ENCODE data around the gene TTL. TPM values are rescaled to one million over a fixed set of nuclear protein-coding genes. Genes with fewer than 3 reads are reported as not detected.
"Not testable (repeated sequence)": the region's sequence is repeated elsewhere in the genome, so short reads cannot be mapped to it uniquely, and the experiment has no call there.

The TTL gene
- polyA plus RNA-seq, 2 donors = 7.1 to 7.2 TPM

DNA sequence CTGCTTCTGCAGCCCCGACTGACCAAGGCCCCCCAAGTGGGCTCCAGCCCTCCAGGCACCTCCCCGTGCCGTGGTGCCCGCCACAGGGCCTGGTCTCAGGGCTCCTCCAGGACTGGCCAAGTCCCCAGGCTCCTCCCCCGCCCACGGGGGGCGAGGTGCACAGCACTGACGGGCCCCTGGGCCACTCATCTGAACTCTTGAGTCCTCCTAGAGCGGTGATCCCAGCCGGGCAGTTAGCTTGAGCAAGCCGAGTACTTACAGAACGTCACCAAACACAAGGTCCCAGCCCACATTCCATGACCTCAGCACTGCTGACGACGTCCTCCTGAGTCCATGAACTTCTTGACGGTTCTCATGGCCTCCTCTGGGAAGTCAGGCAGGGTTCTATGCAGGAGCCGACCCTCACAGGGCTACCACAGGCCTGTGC is 44.5 kb upstream of the TTL start:
- H3K27ac ChIP-seq (ENCODE audit: low read depth in 2 of 2, low read length in 1 of 2); H3K4me1 ChIP-seq (ENCODE audit: control insufficient read depth in 2 of 2, insufficient read depth in 2 of 2, low read length in 1 of 2); H3K9me3 ChIP-seq (ENCODE audit: control insufficient read depth in 2 of 2, insufficient read depth in 1 of 2, low read depth in 1 of 2, low read length in 1 of 2); H3K4me3 ChIP-seq (ENCODE audit: low read depth in 1 of 2, low read length in 2 of 2); H3K27me3 ChIP-seq (ENCODE audit: control insufficient read depth in 1 of 2, insufficient read depth in 2 of 2, low read length in 2 of 2); H3K36me3 ChIP-seq (ENCODE audit: control insufficient read depth in 2 of 2, insufficient read depth in 2 of 2, low read length in 1 of 2): not testable (repeated sequence)
- WGBS, 2 donors = 61 to 78% methylated on average over 12 to 16 of the region's 16 CpGs

DNA sequence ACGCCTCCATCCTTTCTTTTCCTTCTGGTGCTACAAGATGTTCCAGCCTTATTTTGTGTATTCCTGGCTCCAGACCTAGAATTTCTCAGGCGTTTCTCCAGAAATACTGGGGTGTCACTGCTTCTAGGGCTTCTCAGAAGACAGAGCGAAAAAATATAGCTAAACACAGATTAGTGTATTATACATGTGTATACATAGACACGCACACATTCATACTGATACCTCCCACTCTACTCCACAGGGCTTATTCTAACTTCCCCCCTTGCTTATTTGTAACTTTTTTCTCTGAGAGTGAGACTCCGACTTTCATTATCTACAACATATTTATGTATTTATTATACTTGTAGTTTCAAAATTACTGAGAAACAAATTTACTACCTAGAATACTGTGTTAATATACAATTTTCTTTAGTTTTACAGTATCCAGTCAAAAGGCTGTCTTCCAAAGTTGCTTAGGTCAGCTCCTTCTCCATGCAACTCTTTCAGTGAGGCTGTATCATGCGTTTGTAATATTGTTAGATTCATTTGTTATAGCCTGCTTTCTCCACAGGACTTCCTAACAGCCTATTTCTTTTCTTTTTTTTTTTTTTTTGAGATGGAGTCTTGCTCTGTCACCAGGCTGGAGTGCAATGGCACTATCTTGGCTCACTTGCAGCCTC is 43.2 kb upstream of the TTL start:
- not testable (repeated sequence) for H3K27ac ChIP-seq (ENCODE audit: low read depth in 2 of 2, low read length in 1 of 2); H3K27me3 ChIP-seq (ENCODE audit: control insufficient read depth in 1 of 2, insufficient read depth in 2 of 2, low read length in 2 of 2)
- WGBS, 2 donors = 67 to 73% methylated on average over 6 of the region's 6 CpGs

DNA sequence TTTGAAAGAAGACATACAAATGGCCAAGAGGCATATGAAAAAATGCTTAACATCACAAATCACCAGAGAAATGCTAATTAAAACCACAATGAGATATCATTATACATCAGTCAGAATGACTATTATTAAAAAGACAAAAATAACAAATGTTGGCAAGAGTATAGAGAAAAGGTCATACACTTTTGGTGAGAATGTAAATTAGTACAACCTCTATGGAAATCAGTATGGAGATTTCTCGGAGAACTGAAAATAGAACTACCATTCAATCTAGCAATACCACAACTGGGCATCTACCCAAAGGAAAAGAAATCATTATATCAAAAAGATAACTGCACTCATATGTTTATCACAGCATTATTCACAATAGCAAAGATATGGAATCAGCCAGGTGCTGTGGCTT is 37.7 kb upstream of the TTL start:
- not testable (repeated sequence) for H3K9me3 ChIP-seq (ENCODE audit: control insufficient read depth in 2 of 2, insufficient read depth in 1 of 2, low read depth in 1 of 2, low read length in 1 of 2); H3K4me1 ChIP-seq (ENCODE audit: control insufficient read depth in 2 of 2, insufficient read depth in 2 of 2, low read length in 1 of 2); H3K36me3 ChIP-seq (ENCODE audit: control insufficient read depth in 2 of 2, insufficient read depth in 2 of 2, low read length in 1 of 2); H3K27ac ChIP-seq (ENCODE audit: low read depth in 2 of 2, low read length in 1 of 2); H3K4me3 ChIP-seq (ENCODE audit: low read depth in 1 of 2, low read length in 2 of 2); H3K27me3 ChIP-seq (ENCODE audit: control insufficient read depth in 1 of 2, insufficient read depth in 2 of 2, low read length in 2 of 2)
- WGBS, 2 donors = no CpG with 5 or more reads among the region's 1 CpG

More for the DNA sequence above, 43.2 kb upstream of the TTL start:
- not testable (repeated sequence) for H3K4me3 ChIP-seq (ENCODE audit: low read depth in 1 of 2, low read length in 2 of 2); H3K9me3 ChIP-seq (ENCODE audit: control insufficient read depth in 2 of 2, insufficient read depth in 1 of 2, low read depth in 1 of 2, low read length in 1 of 2); H3K4me1 ChIP-seq (ENCODE audit: control insufficient read depth in 2 of 2, insufficient read depth in 2 of 2, low read length in 1 of 2); H3K36me3 ChIP-seq (ENCODE audit: control insufficient read depth in 2 of 2, insufficient read depth in 2 of 2, low read length in 1 of 2)

DNA sequence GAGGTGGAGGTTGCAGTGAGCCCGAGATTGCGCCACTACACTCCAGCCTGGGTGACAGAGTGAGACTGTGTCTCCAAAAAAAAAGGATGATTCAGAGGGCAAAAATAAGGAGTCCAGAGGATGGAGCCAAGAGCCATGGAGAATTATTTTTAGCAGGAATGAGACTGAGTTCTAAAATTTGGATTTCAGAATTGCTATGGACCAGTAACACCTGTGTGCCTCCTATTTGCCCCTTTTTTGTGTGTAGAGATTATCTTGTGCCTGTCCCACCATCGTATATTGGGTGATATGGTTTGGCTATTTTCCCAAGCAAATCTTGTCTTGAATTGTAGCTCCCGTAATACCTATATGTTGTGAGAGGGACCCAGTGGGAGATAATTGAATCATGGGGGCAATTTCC is 32.1 kb upstream of the TTL start:
- H3K4me3 ChIP-seq (ENCODE audit: low read depth in 1 of 2, low read length in 2 of 2) = no peak overlapping the region
- H3K36me3 ChIP-seq (ENCODE audit: control insufficient read depth in 2 of 2, insufficient read depth in 2 of 2, low read length in 1 of 2) = no peaks in the 10 kb centered on the region
- WGBS, 2 donors = 94% methylated on average over 4 of the region's 4 CpGs
- H3K27ac ChIP-seq (ENCODE audit: low read depth in 2 of 2, low read length in 1 of 2) = no peak overlapping the region
- H3K9me3 ChIP-seq (ENCODE audit: control insufficient read depth in 2 of 2, insufficient read depth in 1 of 2, low read depth in 1 of 2, low read length in 1 of 2) = peaks cover 0 to 4% of the 10 kb centered on the region in 2 donors
- H3K27me3 ChIP-seq (ENCODE audit: control insufficient read depth in 1 of 2, insufficient read depth in 2 of 2, low read length in 2 of 2) = no peaks in the 10 kb centered on the region
- H3K4me1 ChIP-seq (ENCODE audit: control insufficient read depth in 2 of 2, insufficient read depth in 2 of 2, low read length in 1 of 2) = no peaks in the 10 kb centered on the region

DNA sequence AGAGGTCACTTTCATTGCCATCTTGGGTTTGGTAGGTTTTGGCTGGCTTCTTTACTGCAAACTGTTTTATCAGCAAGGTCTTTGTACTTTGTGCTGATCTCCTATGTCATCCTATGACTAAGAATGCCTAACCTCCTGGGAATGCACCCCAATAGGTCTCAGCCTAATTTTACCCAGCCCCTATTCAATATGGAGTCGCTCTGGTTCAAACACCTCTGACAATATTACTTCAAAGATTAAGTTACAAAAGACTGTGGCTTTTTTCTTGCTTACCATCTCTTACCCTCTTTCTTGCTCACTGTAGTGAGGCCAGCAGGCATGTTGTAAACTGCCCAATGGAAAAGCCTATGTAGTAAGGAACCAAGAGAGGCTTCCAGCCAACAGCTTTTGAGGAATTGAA is 30.6 kb upstream of the TTL start:
- H3K36me3 ChIP-seq (ENCODE audit: control insufficient read depth in 2 of 2, insufficient read depth in 2 of 2, low read length in 1 of 2) = no peaks in the 10 kb centered on the region
- H3K27ac ChIP-seq (ENCODE audit: low read depth in 2 of 2, low read length in 1 of 2) = no peak overlapping the region
- H3K4me1 ChIP-seq (ENCODE audit: control insufficient read depth in 2 of 2, insufficient read depth in 2 of 2, low read length in 1 of 2) = no peaks in the 10 kb centered on the region
- H3K9me3 ChIP-seq (ENCODE audit: control insufficient read depth in 2 of 2, insufficient read depth in 1 of 2, low read depth in 1 of 2, low read length in 1 of 2) = peaks cover 0 to 4% of the 10 kb centered on the region in 2 donors
- no peak overlapping the region for H3K4me3 ChIP-seq (ENCODE audit: low read depth in 1 of 2, low read length in 2 of 2)
- no peaks in the 10 kb centered on the region for H3K27me3 ChIP-seq (ENCODE audit: control insufficient read depth in 1 of 2, insufficient read depth in 2 of 2, low read length in 2 of 2)
- WGBS, 2 donors = 68 to 89% methylated on average over 1 of the region's 1 CpG

DNA sequence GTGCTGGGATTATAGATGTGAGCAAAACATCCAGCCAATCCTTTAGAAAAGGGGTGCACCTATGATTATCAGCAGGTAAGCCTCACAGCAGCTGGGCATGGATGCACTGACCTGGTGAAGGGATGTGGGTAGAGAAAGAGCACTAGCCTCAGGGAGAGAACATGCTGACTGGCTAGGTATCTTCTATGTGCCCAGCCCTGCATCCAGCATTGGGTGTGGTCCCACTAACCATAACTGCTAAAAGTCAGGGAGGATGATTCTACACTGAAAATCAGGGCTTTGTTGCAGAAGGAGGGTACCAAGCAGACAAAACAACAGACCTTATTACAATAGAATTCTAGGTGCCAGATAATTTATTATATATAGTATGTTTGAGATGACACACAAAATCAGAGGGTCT is 27.4 kb upstream of the TTL start:
- H3K27me3 ChIP-seq (ENCODE audit: control insufficient read depth in 1 of 2, insufficient read depth in 2 of 2, low read length in 2 of 2) = no peaks in the 10 kb centered on the region
- no peaks in the 10 kb centered on the region for H3K4me1 ChIP-seq (ENCODE audit: control insufficient read depth in 2 of 2, insufficient read depth in 2 of 2, low read length in 1 of 2)
- H3K4me3 ChIP-seq (ENCODE audit: low read depth in 1 of 2, low read length in 2 of 2) = no peak overlapping the region
- H3K9me3 ChIP-seq (ENCODE audit: control insufficient read depth in 2 of 2, insufficient read depth in 1 of 2, low read depth in 1 of 2, low read length in 1 of 2) = peaks cover 0 to 4% of the 10 kb centered on the region in 2 donors
- no peaks in the 10 kb centered on the region for H3K36me3 ChIP-seq (ENCODE audit: control insufficient read depth in 2 of 2, insufficient read depth in 2 of 2, low read length in 1 of 2)
- no peak overlapping the region for H3K27ac ChIP-seq (ENCODE audit: low read depth in 2 of 2, low read length in 1 of 2)

DNA sequence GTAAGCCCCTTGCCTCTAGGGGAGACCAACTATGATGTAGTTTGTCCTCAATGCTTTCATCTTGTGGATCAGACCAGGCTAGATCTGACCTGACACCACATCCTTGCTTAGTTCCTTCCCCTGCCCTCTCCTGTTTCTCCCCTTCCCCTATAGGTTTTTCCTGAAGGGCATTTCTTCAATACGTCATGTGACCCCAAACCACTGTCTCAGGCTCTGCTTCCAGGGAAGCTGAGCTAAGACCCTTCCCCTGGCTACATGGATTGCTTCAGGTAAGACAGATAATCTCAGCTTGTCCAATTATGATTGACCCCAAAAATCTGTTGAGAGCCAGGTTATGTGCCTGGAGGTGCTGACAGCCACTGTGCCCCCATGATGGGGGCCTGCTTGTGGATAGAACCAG is 22.6 kb upstream of the TTL start:
- Histone ChIP-seq H3K27ac (ENCODE audit: low read depth in 2 of 2, low read length in 1 of 2) (no peak overlapping the region), H3K27me3 (ENCODE audit: control insufficient read depth in 1 of 2, insufficient read depth in 2 of 2, low read length in 2 of 2) (no peaks in the 10 kb centered on the region), H3K36me3 (ENCODE audit: control insufficient read depth in 2 of 2, insufficient read depth in 2 of 2, low read length in 1 of 2) (no peaks in the 10 kb centered on the region), H3K9me3 (ENCODE audit: control insufficient read depth in 2 of 2, insufficient read depth in 1 of 2, low read depth in 1 of 2, low read length in 1 of 2) (no peaks in the 10 kb centered on the region), H3K4me3 (ENCODE audit: low read depth in 1 of 2, low read length in 2 of 2) (no peak overlapping the region), H3K4me1 (ENCODE audit: control insufficient read depth in 2 of 2, insufficient read depth in 2 of 2, low read length in 1 of 2) (no peaks in the 10 kb centered on the region)
- WGBS, 2 donors = 92 to 100% methylated on average over 1 of the region's 1 CpG

DNA sequence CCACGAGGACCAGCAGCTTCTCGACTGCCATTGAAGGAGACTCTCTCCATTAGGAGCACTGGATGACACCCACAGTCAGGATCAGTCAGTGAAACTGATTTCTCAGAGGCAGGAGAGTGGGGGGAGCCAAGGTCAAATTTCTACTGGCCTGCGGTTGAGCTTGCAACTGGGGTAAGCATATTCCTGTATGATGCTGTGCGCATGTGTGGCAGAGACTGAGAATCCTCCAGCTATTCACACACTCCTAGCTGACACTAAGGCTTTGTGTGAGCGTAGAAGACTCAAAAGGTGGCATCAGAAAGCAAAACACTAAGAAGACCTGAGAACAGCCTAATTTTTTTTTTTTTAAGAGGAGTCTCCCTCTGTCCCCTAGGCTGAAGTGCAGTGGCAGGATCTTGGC is 19.8 kb upstream of the TTL start:
- H3K27ac ChIP-seq (ENCODE audit: low read depth in 2 of 2, low read length in 1 of 2) = no peak overlapping the region
- H3K4me3 ChIP-seq (ENCODE audit: low read depth in 1 of 2, low read length in 2 of 2) = no peak overlapping the region
- no peaks in the 10 kb centered on the region for H3K9me3 ChIP-seq (ENCODE audit: control insufficient read depth in 2 of 2, insufficient read depth in 1 of 2, low read depth in 1 of 2, low read length in 1 of 2)
- H3K27me3 ChIP-seq (ENCODE audit: control insufficient read depth in 1 of 2, insufficient read depth in 2 of 2, low read length in 2 of 2) = no peaks in the 10 kb centered on the region
- no peaks in the 10 kb centered on the region for H3K4me1 ChIP-seq (ENCODE audit: control insufficient read depth in 2 of 2, insufficient read depth in 2 of 2, low read length in 1 of 2)
- 77 to 82% methylated on average over 5 of the region's 5 CpGs for WGBS, 2 donors
- H3K36me3 ChIP-seq (ENCODE audit: control insufficient read depth in 2 of 2, insufficient read depth in 2 of 2, low read length in 1 of 2) = no peaks in the 10 kb centered on the region

DNA sequence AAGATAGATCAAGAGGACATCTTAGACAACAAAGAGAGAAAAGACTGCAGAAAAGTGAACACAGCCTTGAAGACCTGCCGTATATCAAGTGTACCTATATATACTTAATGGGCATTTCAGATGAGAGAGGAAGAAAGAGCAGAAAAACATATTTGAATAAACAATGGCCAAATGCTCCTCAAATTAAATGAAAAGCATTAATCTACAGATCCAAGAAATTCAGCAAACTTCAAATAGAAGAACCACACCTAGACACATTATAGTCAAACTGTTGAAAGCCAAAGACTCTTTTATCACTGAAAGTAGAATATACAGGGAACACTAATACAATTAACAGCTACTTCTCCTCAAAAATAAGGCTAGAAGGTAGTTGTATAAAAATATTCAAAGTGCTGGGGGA is 18.7 kb upstream of the TTL start:
- Histone ChIP-seq H3K9me3 (ENCODE audit: control insufficient read depth in 2 of 2, insufficient read depth in 1 of 2, low read depth in 1 of 2, low read length in 1 of 2) (no peaks in the 10 kb centered on the region), H3K4me3 (ENCODE audit: low read depth in 1 of 2, low read length in 2 of 2) (no peak overlapping the region), H3K36me3 (ENCODE audit: control insufficient read depth in 2 of 2, insufficient read depth in 2 of 2, low read length in 1 of 2) (no peaks in the 10 kb centered on the region), H3K4me1 (ENCODE audit: control insufficient read depth in 2 of 2, insufficient read depth in 2 of 2, low read length in 1 of 2) (no peaks in the 10 kb centered on the region), H3K27me3 (ENCODE audit: control insufficient read depth in 1 of 2, insufficient read depth in 2 of 2, low read length in 2 of 2) (no peaks in the 10 kb centered on the region), H3K27ac (ENCODE audit: low read depth in 2 of 2, low read length in 1 of 2) (no peak overlapping the region)
- 100% methylated on average over 1 of the region's 1 CpG for WGBS, 2 donors

DNA sequence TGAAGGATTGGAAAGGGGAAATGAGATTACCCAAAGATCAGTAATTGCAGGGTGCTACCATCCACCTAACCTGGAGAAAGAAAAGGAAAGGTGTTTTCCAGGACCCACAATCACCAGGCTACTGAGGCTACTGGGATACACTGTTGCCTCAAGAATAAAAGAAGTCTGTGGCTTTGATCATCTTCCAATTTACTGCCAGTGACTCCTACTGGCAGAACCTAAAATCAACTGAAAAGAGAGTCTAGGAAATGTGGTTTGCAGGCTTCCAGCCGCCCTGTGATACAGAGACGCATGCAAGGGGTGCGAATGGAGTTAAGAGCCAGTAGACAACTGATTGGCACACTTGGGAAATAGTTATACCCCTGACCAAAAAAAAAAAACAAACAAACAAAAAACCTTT is 16.6 kb upstream of the TTL start:
- H3K9me3 ChIP-seq (ENCODE audit: control insufficient read depth in 2 of 2, insufficient read depth in 1 of 2, low read depth in 1 of 2, low read length in 1 of 2) = no peaks in the 10 kb centered on the region

More for the DNA sequence above, 16.6 kb upstream of the TTL start:
- Histone ChIP-seq H3K4me3 (ENCODE audit: low read depth in 1 of 2, low read length in 2 of 2) (no peak overlapping the region), H3K4me1 (ENCODE audit: control insufficient read depth in 2 of 2, insufficient read depth in 2 of 2, low read length in 1 of 2) (no peaks in the 10 kb centered on the region), H3K36me3 (ENCODE audit: control insufficient read depth in 2 of 2, insufficient read depth in 2 of 2, low read length in 1 of 2) (no peaks in the 10 kb centered on the region), H3K27ac (ENCODE audit: low read depth in 2 of 2, low read length in 1 of 2) (no peak overlapping the region), H3K27me3 (ENCODE audit: control insufficient read depth in 1 of 2, insufficient read depth in 2 of 2, low read length in 2 of 2) (no peaks in the 10 kb centered on the region)
- WGBS, 2 donors = 76 to 83% methylated on average over 3 of the region's 3 CpGs
